Panc1 (cell line): ENCODE measurements around the gene RAB30. TPM values are rescaled to one million over a fixed set of nuclear protein-coding genes. Genes with fewer than 3 reads are reported as not detected.

Source experiments
- ATAC-seq: fragments of 200-7000 bp; cut with Tn5 transposase; 2 replicates; pipeline ENCODE4 v1.9.1; 2020; ENCODE audit warnings: mild to moderate bottlenecking, moderate library complexity
- BruUV-seq: library from RNA; stranded (reverse); fragments of 400-500 nt; replicated peaks from 2 replicates; lab custom pipeline; 2021; lab: Mats Ljungman, UMichigan
- CTCF ChIA-PET: fragments of 300-600 bp; sonication (Branson Sonifier 250); formaldehyde crosslinking; loops from one replicate; lab custom pipeline; 2022; ENCODE audit warnings: antibody characterized with exemption; lab: Charles Lee
- POLR2A ChIA-PET: fragments of 300-600 bp; sonication (Branson Sonifier 250); formaldehyde crosslinking; loops from one replicate; lab custom pipeline; 2022; ENCODE audit warnings: antibody characterized with exemption; lab: Charles Lee
- DNase-seq: peaks from one replicate; pipeline ENCODE4 v3.0.0-alpha.2; 2010; ENCODE audit warnings: low read depth, low spot score
- H3K27ac ChIP-seq: 2 replicates; pipeline ENCODE4 v1.5.1; 2011; ENCODE audit warnings: mild to moderate bottlenecking, low read length, inconsistent platforms
- H3K27me3 ChIP-seq: fragments of 200-500 bp; sonication (Bioruptor generic); 2 replicates; pipeline ENCODE4 v1.6.0; 2014; ENCODE audit warnings: low read length, inconsistent platforms; ENCODE audit not compliant: control insufficient read depth, insufficient read depth
- H3K36me3 ChIP-seq: fragments of 200-500 bp; sonication (Bioruptor generic); 2 replicates; pipeline ENCODE4 v1.5.1; 2014; ENCODE audit warnings: inconsistent platforms, mild to moderate bottlenecking, low read length, moderate library complexity; ENCODE audit not compliant: control insufficient read depth, insufficient read depth
- H3K4me1 ChIP-seq: 2 replicates; pipeline ENCODE4 v1.5.1; 2011; ENCODE audit warnings: inconsistent platforms, mild to moderate bottlenecking, low read length, moderate library complexity; ENCODE audit not compliant: control insufficient read depth, insufficient read depth
- H3K4me3 ChIP-seq, 2 experiments: 2 replicates each; pipeline ENCODE4 v1.5.1; 2011 to 2012; ENCODE audit warnings: low read depth in 2 of 2, low read length in 2 of 2, mild to moderate bottlenecking in 2 of 2, inconsistent platforms in 1 of 2, moderate library complexity in 1 of 2
- H3K9me3 ChIP-seq: fragments of 200-500 bp; sonication (Bioruptor generic); 2 replicates; pipeline ENCODE4 v1.5.1; 2014; ENCODE audit warnings: low read depth, mild to moderate bottlenecking, inconsistent platforms, low read length, moderate library complexity; ENCODE audit not compliant: control insufficient read depth, insufficient read depth
- POLR2AphosphoS5 ChIP-seq: IDR thresholded peaks from 2 replicates; pipeline ENCODE4 v1.6.1; 2012; ENCODE audit warnings: mild to moderate bottlenecking, low read depth, low read length, moderate library complexity
- SIN3A ChIP-seq: IDR thresholded peaks from 2 replicates; pipeline ENCODE4 v1.6.1; 2012; ENCODE audit warnings: low read depth, mild to moderate bottlenecking, low read length, moderate library complexity, borderline replicate concordance; ENCODE audit not compliant: insufficient read depth
- TCF7L2 ChIP-seq: IDR thresholded peaks from 2 replicates; pipeline ENCODE4 v1.6.1; 2011; ENCODE audit warnings: mild to moderate bottlenecking, low read depth, low read length, inconsistent platforms
- in situ Hi-C: cut with HindIII; loops from 2 replicates; pipeline ENCODE4 v1.10.0; 2016; ENCODE audit warnings: low sequenced_read_pairs, low pct_unique_long_range_greater_than_20kb
- intact Hi-C: fragments of 100-400 bp; cut with micrococcal nuclease; formaldehyde crosslinking; loops from one replicate; pipeline ENCODE4 v1.10.0; 2022; ENCODE audit not compliant: unreplicated experiment
- total RNA-seq: library from RNA; stranded (reverse); gene quantifications from one replicate; pipeline ENCODE4 v1.2.1, GENCODE V29; 2021; ENCODE audit not compliant: unreplicated experiment
- TF ChIP-seq, protein P1 (sequence below), 2 experiments: IDR thresholded peaks; 2 replicates each; pipeline ENCODE4 v1.6.1; 2011 to 2012; ENCODE audit warnings: low read depth in 2 of 2, control low read depth in 1 of 2, low read length in 1 of 2, mild to moderate bottlenecking in 1 of 2, moderate library complexity in 1 of 2; ENCODE audit not compliant: insufficient read depth in 1 of 2
- TF ChIP-seq, protein P2 (sequence below): fragments of 450-650 bp; IDR thresholded peaks from 2 replicates; pipeline ENCODE4 v1.5.1; 2017; ENCODE audit warnings: mild to moderate bottlenecking

RAB30 gene
- total RNA-seq, 1 experiment from 2014 or later = 19.0 TPM

GRCh38 chr11:83041126-83041525 lies 30.6 kb downstream of the RAB30 start:
- H3K4me3 ChIP-seq = no peak overlapping the region
- H3K27me3 ChIP-seq = no peaks in the 10 kb centered on the region
- ATAC-seq (no peak), DNase-seq (no peak)
- in situ Hi-C loops (no loop called here), intact Hi-C loops (no loop called here)
- peaks cover 24% of the 10 kb centered on the region for H3K4me1 ChIP-seq
- H3K9me3 ChIP-seq = no peaks in the 10 kb centered on the region
- H3K36me3 ChIP-seq = no peaks in the 10 kb centered on the region
- TF ChIP-seq TCF7L2 = no peak
- TF ChIP-seq POLR2AphosphoS5 = no peak
- TF ChIP-seq, protein P1, sequence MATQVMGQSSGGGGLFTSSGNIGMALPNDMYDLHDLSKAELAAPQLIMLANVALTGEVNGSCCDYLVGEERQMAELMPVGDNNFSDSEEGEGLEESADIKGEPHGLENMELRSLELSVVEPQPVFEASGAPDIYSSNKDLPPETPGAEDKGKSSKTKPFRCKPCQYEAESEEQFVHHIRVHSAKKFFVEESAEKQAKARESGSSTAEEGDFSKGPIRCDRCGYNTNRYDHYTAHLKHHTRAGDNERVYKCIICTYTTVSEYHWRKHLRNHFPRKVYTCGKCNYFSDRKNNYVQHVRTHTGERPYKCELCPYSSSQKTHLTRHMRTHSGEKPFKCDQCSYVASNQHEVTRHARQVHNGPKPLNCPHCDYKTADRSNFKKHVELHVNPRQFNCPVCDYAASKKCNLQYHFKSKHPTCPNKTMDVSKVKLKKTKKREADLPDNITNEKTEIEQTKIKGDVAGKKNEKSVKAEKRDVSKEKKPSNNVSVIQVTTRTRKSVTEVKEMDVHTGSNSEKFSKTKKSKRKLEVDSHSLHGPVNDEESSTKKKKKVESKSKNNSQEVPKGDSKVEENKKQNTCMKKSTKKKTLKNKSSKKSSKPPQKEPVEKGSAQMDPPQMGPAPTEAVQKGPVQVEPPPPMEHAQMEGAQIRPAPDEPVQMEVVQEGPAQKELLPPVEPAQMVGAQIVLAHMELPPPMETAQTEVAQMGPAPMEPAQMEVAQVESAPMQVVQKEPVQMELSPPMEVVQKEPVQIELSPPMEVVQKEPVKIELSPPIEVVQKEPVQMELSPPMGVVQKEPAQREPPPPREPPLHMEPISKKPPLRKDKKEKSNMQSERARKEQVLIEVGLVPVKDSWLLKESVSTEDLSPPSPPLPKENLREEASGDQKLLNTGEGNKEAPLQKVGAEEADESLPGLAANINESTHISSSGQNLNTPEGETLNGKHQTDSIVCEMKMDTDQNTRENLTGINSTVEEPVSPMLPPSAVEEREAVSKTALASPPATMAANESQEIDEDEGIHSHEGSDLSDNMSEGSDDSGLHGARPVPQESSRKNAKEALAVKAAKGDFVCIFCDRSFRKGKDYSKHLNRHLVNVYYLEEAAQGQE (IDR thresholded peaks at IDR 0.05; ENCODE audit: insufficient read depth in 1 of 2, low read depth in 2 of 2, low read length in 1 of 2) = no peak
- H3K27ac ChIP-seq = no peak overlapping the region
- POLR2A ChIA-PET = interaction anchor here (0.6 to 0.7 kb wide), 2 partner anchors 25 to 35 kb away, joined by 4 to 5 read pairs; no protein-coding TSS in a partner anchor
- BruUV-seq = no TSS peak
- CTCF ChIA-PET = interaction anchor here (0.6 to 0.8 kb wide), 2 partner anchors 10 to 116 kb away, joined by 3 read pairs; no protein-coding TSS in a partner anchor

DNA sequence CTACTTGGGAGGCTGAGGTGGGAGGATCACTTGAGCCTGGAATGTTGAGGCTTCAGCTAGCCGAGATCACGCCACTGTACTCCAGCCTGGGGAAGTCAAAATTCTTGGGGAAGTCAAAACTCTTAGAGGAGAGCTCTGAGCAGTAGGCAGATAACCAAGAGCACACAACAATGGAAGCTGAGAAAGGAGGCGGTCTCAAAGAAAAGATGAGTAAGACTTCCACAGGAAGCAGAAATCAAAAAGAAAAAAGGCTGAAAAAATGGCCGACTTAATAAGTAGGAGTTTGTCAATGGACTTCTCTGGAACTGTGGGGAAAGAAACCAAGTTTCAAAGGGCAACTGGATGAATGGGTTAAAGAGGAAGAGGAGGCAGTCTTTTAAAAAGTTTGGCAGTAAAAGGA lies 32.1 kb downstream of the RAB30 start:
- ATAC-seq (no peak), DNase-seq (no peak)
- H3K27ac ChIP-seq = no peak overlapping the region; the same call in 1 of the 2 replicates
- intact Hi-C loops (no loop called here), in situ Hi-C loops (no loop called here)
- TF ChIP-seq, protein P1 (IDR thresholded peaks at IDR 0.05; ENCODE audit: insufficient read depth in 1 of 2, low read depth in 2 of 2, low read length in 1 of 2) = no peak
- TF ChIP-seq TCF7L2 (no peak), SIN3A (no peak), POLR2AphosphoS5 (no peak)
- TF ChIP-seq, protein P2, sequence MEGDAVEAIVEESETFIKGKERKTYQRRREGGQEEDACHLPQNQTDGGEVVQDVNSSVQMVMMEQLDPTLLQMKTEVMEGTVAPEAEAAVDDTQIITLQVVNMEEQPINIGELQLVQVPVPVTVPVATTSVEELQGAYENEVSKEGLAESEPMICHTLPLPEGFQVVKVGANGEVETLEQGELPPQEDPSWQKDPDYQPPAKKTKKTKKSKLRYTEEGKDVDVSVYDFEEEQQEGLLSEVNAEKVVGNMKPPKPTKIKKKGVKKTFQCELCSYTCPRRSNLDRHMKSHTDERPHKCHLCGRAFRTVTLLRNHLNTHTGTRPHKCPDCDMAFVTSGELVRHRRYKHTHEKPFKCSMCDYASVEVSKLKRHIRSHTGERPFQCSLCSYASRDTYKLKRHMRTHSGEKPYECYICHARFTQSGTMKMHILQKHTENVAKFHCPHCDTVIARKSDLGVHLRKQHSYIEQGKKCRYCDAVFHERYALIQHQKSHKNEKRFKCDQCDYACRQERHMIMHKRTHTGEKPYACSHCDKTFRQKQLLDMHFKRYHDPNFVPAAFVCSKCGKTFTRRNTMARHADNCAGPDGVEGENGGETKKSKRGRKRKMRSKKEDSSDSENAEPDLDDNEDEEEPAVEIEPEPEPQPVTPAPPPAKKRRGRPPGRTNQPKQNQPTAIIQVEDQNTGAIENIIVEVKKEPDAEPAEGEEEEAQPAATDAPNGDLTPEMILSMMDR = no peak
- H3K36me3 ChIP-seq = no peaks in the 10 kb centered on the region
- peaks cover 25% of the 10 kb centered on the region for H3K4me1 ChIP-seq
- no TSS peak for BruUV-seq
- ChIA-PET POLR2A (no interaction called here), CTCF (no interaction called here)
- H3K27me3 ChIP-seq = no peaks in the 10 kb centered on the region
- H3K9me3 ChIP-seq = no peaks in the 10 kb centered on the region
- no peak overlapping the region for H3K4me3 ChIP-seq
